Type B pancreatic cell (in vitro differentiated cells): ENCODE measurements around the gene STXBP4. TPM values are rescaled to one million over a fixed set of nuclear protein-coding genes. Genes with fewer than 3 reads are reported as not detected.

Source experiments
- DNase-seq: peaks from one replicate; pipeline ENCODE4 v3.0.0; 2021; ENCODE audit warnings: mixed read lengths; ENCODE audit not compliant: unreplicated experiment; ENCODE audit errors: extremely low spot score
- H3K27ac Mint-ChIP-seq: 2 replicates; pipeline ENCODE4 v1.8.0; 2021; ENCODE audit warnings: mild to moderate bottlenecking, mixed read lengths
- H3K27me3 Mint-ChIP-seq: 2 replicates; pipeline ENCODE4 v1.8.0; 2021; ENCODE audit warnings: mixed read lengths
- H3K36me3 Mint-ChIP-seq: 2 replicates; pipeline ENCODE4 v1.8.0; 2021; ENCODE audit warnings: mixed read lengths
- H3K4me1 Mint-ChIP-seq: one replicate; pipeline ENCODE4 v1.8.0; 2021; ENCODE audit warnings: mixed read lengths; ENCODE audit not compliant: unreplicated experiment
- H3K4me3 Mint-ChIP-seq: 2 replicates; pipeline ENCODE4 v1.8.0; 2021; ENCODE audit warnings: mild to moderate bottlenecking, mixed read lengths
- H3K9me3 Mint-ChIP-seq: 2 replicates; pipeline ENCODE4 v1.8.0; 2021; ENCODE audit warnings: mixed read lengths
- CTCF ChIP-seq: fragments of 200-600 bp; sonication (generic); conservative IDR thresholded peaks from 2 replicates; pipeline ENCODE4 v1.5.0; 2021; ENCODE audit warnings: antibody characterized with exemption, mild to moderate bottlenecking
- total RNA-seq: library from RNA; stranded (reverse); gene quantifications from 2 replicates; pipeline ENCODE4 v1.2.1, GENCODE V29; 2021; ENCODE audit warnings: low replicate concordance

STXBP4 gene
- total RNA-seq, 1 donor from 2014 or later: 23.7 TPM

DNA sequence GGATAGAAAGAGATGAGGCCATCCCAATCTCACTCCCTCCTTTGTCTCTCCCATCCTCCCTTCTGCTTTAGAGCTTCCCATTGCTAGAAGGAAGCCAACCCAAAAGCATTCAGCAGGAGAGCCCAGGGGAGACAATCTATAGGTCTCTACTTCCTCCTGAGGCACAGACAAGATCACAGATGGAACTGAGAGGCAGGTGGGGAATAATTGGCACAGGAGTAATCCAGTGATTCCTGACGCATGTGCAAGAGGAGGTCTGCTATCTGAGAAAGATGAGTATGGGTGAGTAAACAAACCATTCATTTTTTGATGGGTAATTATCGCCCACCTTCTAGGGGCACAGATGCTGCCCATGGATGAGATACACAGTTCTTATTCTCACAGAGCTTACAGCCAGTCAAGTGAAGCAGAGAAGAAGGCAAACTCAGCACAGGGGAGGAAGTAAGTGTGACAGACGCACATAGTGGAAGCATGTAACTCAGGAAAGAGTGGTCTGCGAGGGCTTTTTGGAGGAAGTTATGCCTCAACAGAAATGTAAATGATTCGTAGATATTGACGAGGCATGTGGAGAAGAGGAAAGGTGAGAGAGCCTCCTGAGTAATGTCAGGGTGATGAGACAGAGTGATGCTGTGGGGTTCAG is 207.3 kb downstream of the STXBP4 start:
- Mint-ChIP-seq H3K9me3 (peaks cover 13% of the 10 kb centered on the region), H3K4me1 (peaks cover 35% of the 10 kb centered on the region), H3K27ac (no peak overlapping the region), H3K36me3 (peaks cover 7% of the 10 kb centered on the region), H3K27me3 (no peaks in the 10 kb centered on the region), H3K4me3 (no peak overlapping the region)
- no peak for DNase-seq
- no peak for TF ChIP-seq CTCF

DNA sequence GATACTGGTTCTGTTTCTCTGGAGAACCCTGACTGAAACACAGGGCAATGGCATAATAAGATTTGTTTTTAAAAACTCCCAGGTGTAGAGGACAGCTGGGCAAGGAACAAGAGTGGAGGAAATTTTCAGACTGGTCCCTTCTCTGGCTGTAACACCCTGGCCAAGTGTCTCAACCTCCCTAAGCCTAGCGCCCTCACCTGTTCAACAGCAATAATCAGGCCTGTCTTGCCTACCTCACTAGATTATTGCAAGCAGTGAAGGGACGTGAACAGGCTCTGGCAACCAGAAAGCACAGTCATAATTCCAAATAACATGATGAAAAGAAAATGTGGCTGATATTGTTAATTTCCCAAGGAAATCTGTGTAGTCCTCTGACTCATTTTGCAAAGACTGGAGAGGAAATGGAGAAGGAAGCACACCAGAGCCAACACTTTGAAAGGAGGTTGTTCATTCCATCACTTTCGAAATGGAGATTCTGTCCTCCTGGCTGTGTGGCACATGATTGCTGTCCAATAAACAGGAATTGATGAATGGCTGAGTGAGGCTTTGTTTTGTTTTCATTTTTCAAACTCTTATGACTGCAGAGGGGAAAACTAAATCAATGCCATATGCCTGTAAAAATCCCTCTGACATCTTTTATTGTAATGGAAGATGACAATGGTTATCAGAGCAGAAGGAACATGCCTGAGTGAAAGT is 208.7 kb downstream of the STXBP4 start:
- Mint-ChIP-seq H3K27me3 (no peaks in the 10 kb centered on the region), H3K27ac (no peak overlapping the region), H3K4me1 (peaks cover 35% of the 10 kb centered on the region), H3K36me3 (peaks cover 4% of the 10 kb centered on the region), H3K4me3 (no peak overlapping the region), H3K9me3 (peaks cover 13% of the 10 kb centered on the region)
- TF ChIP-seq CTCF: no peak
- DNase-seq: no peak

DNA sequence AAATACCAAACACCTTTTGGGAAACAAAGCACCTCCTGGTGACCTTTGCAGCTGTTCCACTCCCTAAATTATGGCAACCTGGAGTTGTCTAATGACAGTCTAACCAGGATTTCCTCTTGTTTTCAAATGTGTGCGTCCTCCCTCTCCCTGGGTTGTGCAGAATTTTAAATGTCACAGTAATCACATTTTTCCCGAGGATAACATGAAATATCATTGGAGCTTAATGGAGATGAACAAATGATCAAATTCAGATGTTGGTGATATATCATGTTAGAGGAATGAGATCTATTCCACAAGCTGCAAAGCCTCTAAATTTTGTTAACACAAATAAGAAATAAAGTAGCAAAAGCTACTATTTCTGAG is 209.3 kb downstream of the STXBP4 start:
- no peak overlapping the region for H3K4me3 Mint-ChIP-seq

DNA sequence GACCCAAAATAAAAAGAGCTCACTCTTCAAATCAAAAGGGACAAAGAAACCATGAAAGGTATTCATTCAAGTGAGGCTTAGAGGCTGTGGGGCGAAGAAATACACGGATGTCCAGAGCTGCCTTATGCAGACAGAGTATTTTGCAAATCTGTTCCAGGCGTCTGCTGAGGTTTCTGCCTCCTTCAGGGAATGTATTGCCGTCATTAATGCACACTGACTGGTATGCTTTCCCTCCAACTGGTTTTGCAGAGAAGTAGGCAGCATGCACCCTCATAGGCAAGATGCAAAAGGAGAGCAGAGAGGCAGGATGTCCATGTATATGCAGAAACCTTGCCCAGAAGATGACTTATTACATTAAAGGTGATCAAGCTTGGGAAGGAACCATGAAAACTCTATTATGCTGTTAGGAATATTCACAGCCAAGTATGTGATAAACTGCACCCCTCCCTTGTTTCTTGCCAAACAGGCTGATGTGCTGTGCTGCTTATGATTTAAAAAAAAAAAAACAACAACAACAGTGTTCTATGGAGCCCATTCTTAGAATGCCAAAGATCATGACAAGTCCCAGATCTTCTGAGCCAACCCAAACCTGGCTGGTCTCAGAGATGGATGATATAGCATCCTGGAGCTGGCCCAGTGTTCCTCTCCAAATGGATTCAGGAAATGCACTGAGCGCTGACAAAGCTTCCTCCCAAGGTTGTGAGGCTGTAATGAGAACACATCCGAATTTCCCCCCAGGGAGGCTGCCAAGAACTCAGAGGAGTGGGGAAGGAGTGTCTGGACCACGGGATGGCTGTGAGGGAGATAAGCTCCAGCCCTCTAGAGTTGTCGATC is 218.6 kb downstream of the STXBP4 start:
- TF ChIP-seq CTCF: no peak
- Mint-ChIP-seq H3K4me1 (no peaks in the 10 kb centered on the region), H3K36me3 (no peaks in the 10 kb centered on the region), H3K9me3 (no peaks in the 10 kb centered on the region), H3K4me3 (no peak overlapping the region), H3K27ac (no peak overlapping the region), H3K27me3 (peaks cover 3% of the 10 kb centered on the region)
- DNase-seq: no peak

More for the DNA sequence above, 209.3 kb downstream of the STXBP4 start:
- TF ChIP-seq CTCF: no peak
- H3K27ac Mint-ChIP-seq: no peak overlapping the region
- no peaks in the 10 kb centered on the region for H3K27me3 Mint-ChIP-seq
- H3K9me3 Mint-ChIP-seq: peaks cover 13% of the 10 kb centered on the region
- H3K4me1 Mint-ChIP-seq: peaks cover 35% of the 10 kb centered on the region
- no peak for DNase-seq
- peaks cover 4% of the 10 kb centered on the region for H3K36me3 Mint-ChIP-seq

GRCh38 chr17:55190748-55191147 is 222.2 kb downstream of the STXBP4 start:
- Mint-ChIP-seq H3K9me3 (no peaks in the 10 kb centered on the region), H3K27me3 (peaks cover 3% of the 10 kb centered on the region), H3K36me3 (no peaks in the 10 kb centered on the region), H3K27ac (no peak overlapping the region), H3K4me3 (no peak overlapping the region), H3K4me1 (no peaks in the 10 kb centered on the region)
- no peak for DNase-seq
- TF ChIP-seq CTCF: no peak
